Loucy (cell line): ENCODE results near the gene MDH1.
"Not testable (repeated sequence)": the region's sequence is repeated elsewhere in the genome, so short reads cannot be mapped to it uniquely, and the experiment has no call there.

Source experiments
- H2AFZ ChIP-seq: fragments of 200-600 bp; sonication (generic); 2 replicates; pipeline ENCODE4 v1.6.0; 2016; ENCODE audit warnings: antibody characterized with exemption, mild to moderate bottlenecking, low read length, moderate library complexity
- H3F3A ChIP-seq: fragments of 200-600 bp; 2 replicates; pipeline ENCODE4 v1.6.0; 2016; ENCODE audit warnings: antibody characterized with exemption, low read depth, mild to moderate bottlenecking
- H3K27me3 ChIP-seq: fragments of 200-600 bp; sonication (generic); 2 replicates; pipeline ENCODE4 v1.6.1; 2014; ENCODE audit warnings: low read length, mild to moderate bottlenecking; ENCODE audit not compliant: insufficient read depth, poor library complexity, severe bottlenecking
- H3K36me3 ChIP-seq: fragments of 200-600 bp; sonication (generic); 2 replicates; pipeline ENCODE4 v1.6.1; 2016; ENCODE audit warnings: low read length; ENCODE audit not compliant: insufficient read depth
- H3K4me1 ChIP-seq: fragments of 200-600 bp; sonication (generic); 2 replicates; pipeline ENCODE4 v1.5.1; 2014; ENCODE audit warnings: low read length, mild to moderate bottlenecking; ENCODE audit not compliant: insufficient read depth, poor library complexity, severe bottlenecking
- H3K4me2 ChIP-seq: fragments of 200-600 bp; sonication (generic); 2 replicates; pipeline ENCODE4 v1.6.0; 2014; ENCODE audit warnings: antibody characterized with exemption, low read length, low read depth, mild to moderate bottlenecking; ENCODE audit not compliant: poor library complexity, severe bottlenecking
- H3K4me3 ChIP-seq: fragments of 200-600 bp; sonication (generic); 2 replicates; pipeline ENCODE4 v1.5.1; 2014; ENCODE audit warnings: low read length, mild to moderate bottlenecking, mixed read lengths; ENCODE audit not compliant: poor library complexity, severe bottlenecking
- H3K79me2 ChIP-seq: fragments of 200-600 bp; sonication (generic); 2 replicates; pipeline ENCODE4 v1.6.1; 2014; ENCODE audit warnings: low read length; ENCODE audit not compliant: insufficient read depth
- H3K9ac ChIP-seq: fragments of 200-600 bp; sonication (generic); 2 replicates; pipeline ENCODE4 v1.6.0; 2014; ENCODE audit warnings: mild to moderate bottlenecking, low read depth, low read length, moderate library complexity; ENCODE audit not compliant: poor library complexity, severe bottlenecking
- H3K9me2 ChIP-seq: fragments of 200-600 bp; sonication (generic); replicated peaks from 2 replicates; pipeline ENCODE4 v1.6.1; 2016; ENCODE audit warnings: low read depth, low read length, mixed read lengths
- H3K9me3 ChIP-seq: fragments of 200-600 bp; sonication (generic); 2 replicates; pipeline ENCODE4 v1.6.1; 2014; ENCODE audit warnings: mild to moderate bottlenecking, antibody characterized with exemption, low read length, low read depth; ENCODE audit not compliant: insufficient read depth
- H4K20me1 ChIP-seq: fragments of 200-600 bp; sonication (generic); 2 replicates; pipeline ENCODE4 v1.6.0; 2014; ENCODE audit warnings: antibody characterized with exemption, low read length, mild to moderate bottlenecking; ENCODE audit not compliant: insufficient read depth, poor library complexity, severe bottlenecking
- CTCF ChIP-seq: fragments of 200-600 bp; sonication (generic); conservative IDR thresholded peaks from 2 replicates; pipeline ENCODE4 v1.5.1; 2014; ENCODE audit warnings: mild to moderate bottlenecking, antibody characterized with exemption, low read length
- EZH2phosphoT487 ChIP-seq: fragments of 200-600 bp; IDR thresholded peaks from 2 replicates; pipeline ENCODE4 v1.6.1; 2018; ENCODE audit warnings: antibody characterized with exemption, mild to moderate bottlenecking, moderate library complexity, borderline replicate concordance

MDH1 gene

GRCh38 chr2:63555931-63556330 lies 32.8 kb upstream of the MDH1 start:
- no peaks in the 10 kb centered on the region for H3K27me3 ChIP-seq
- no peaks in the 10 kb centered on the region for H3K9me3 ChIP-seq

GRCh38 chr2:63557819-63558218 lies 30.9 kb upstream of the MDH1 start:
- not testable (repeated sequence) for H3K27me3 ChIP-seq, H3K36me3 ChIP-seq, H3F3A ChIP-seq, H3K9ac ChIP-seq, H3K4me2 ChIP-seq, H4K20me1 ChIP-seq, H3K9me3 ChIP-seq, H3K79me2 ChIP-seq, H3K4me1 ChIP-seq, H3K9me2 ChIP-seq, H2AFZ ChIP-seq, H3K4me3 ChIP-seq

More at GRCh38 chr2:63555931-63556330, 32.8 kb upstream of the MDH1 start:
- Histone ChIP-seq H3K9me2 (no peaks in the 10 kb centered on the region), H3F3A (no peaks in the 10 kb centered on the region), H3K4me2 (no peak overlapping the region), H3K36me3 (no peaks in the 10 kb centered on the region), H2AFZ (no peak overlapping the region), H3K4me1 (peaks cover 10% of the 10 kb centered on the region), H3K79me2 (no peaks in the 10 kb centered on the region), H4K20me1 (no peaks in the 10 kb centered on the region), H3K9ac (no peak overlapping the region), H3K4me3 (no peak overlapping the region)
- TF ChIP-seq EZH2phosphoT487 (no peak), CTCF (no peak)

- H3K9me2 ChIP-seq, H2AFZ ChIP-seq, H3K4me3 ChIP-seq, H3K79me2 ChIP-seq, H3K4me2 ChIP-seq, H3K9me3 ChIP-seq, H3K27me3 ChIP-seq, H4K20me1 ChIP-seq, H3K36me3 ChIP-seq, H3K9ac ChIP-seq, H3K4me1 ChIP-seq, H3F3A ChIP-seq: not testable (repeated sequence)
Measured at GRCh38 chr2:63558922-63559321, 29.8 kb upstream of the MDH1 start.

- H3K9ac ChIP-seq = no peak overlapping the region
- no peak overlapping the region for H3K4me2 ChIP-seq
- H4K20me1 ChIP-seq = no peaks in the 10 kb centered on the region
- no peaks in the 10 kb centered on the region for H3K27me3 ChIP-seq
- H2AFZ ChIP-seq = no peak overlapping the region
- no peak overlapping the region for H3K4me3 ChIP-seq
- H3K4me1 ChIP-seq = no peaks in the 10 kb centered on the region
- H3K36me3 ChIP-seq = no peaks in the 10 kb centered on the region; the same call in 1 of the 2 replicates
- TF ChIP-seq CTCF = no peak
- TF ChIP-seq EZH2phosphoT487 = no peak
- H3K9me2 ChIP-seq = no peaks in the 10 kb centered on the region
- H3K9me3 ChIP-seq = peaks cover 10% of the 10 kb centered on the region; the same call in 1 of the 2 replicates
- no peaks in the 10 kb centered on the region for H3K79me2 ChIP-seq
- no peaks in the 10 kb centered on the region for H3F3A ChIP-seq
Measured at GRCh38 chr2:63562751-63563150, 26.0 kb upstream of the MDH1 start.
